K562 (cell line): ENCODE measurements around the gene RDH16. TPM values are rescaled to one million over a fixed set of nuclear protein-coding genes. Genes with fewer than 3 reads are reported as not detected.

Experiments
- ATAC-seq: fragments of 200-7000 bp; cut with Tn5 transposase; 3 replicates; pipeline ENCODE4 v1.9.1; 2020; ENCODE audit warnings: moderate library complexity
- BruUV-seq: library from RNA; stranded (reverse); fragments of 400-500 nt; replicated peaks from 2 replicates; lab custom pipeline; 2021; lab: Mats Ljungman, UMichigan
- CTCF ChIA-PET: fragments of 300-600 bp; formaldehyde crosslinking; extraction: SDS; loops from one replicate; lab custom pipeline; 2021; ENCODE audit warnings: low intra/inter-chr PET ratio; lab: Yijun Ruan, JAX
- POLR2A ChIA-PET: fragments of 300-600, 350-650 bp; sonication (Branson Sonifier 250); formaldehyde crosslinking; extraction: SDS; loops from one replicate; lab custom pipeline; 2021; ENCODE audit warnings: antibody characterized with exemption, inconsistent platforms; lab: Yijun Ruan, JAX
- DNase-seq, 4 experiments: peaks; one replicate each; pipeline versions ENCODE4 v3.0.0 to v3.0.0-alpha.2; 2011 to 2018; ENCODE audit warnings: low spot score in 3 of 4, mixed read lengths in 3 of 4; ENCODE audit errors: extremely low read depth in 1 of 4
- FAIRE-seq: peaks from 2 replicates; lab custom pipeline; 2011; peaks lifted over from hg19 to GRCh38; lab: Jason Lieb, UNC
- H2AFZ ChIP-seq: 2 replicates; pipeline ENCODE4 v1.6.0; 2011; ENCODE audit warnings: low read depth, low read length, control low read depth, inconsistent platforms
- H3K27ac ChIP-seq: fragments of 200-600 bp; 3 replicates; pipeline ENCODE4 v1.8.0; 2011; ENCODE audit warnings: low read depth, mild to moderate bottlenecking, control low read depth, inconsistent platforms, low read length, moderate library complexity, mixed read lengths; ENCODE audit errors: extremely low read depth
- H3K27me3 ChIP-seq, 2 experiments: fragments of 300-600 bp in 1 of 2; 2 replicates in 1 of 2; 3 replicates in 1 of 2; pipeline versions ENCODE4 v1.6.0 to v1.8.0; 2011; ENCODE audit warnings: inconsistent platforms in 2 of 2, low read length in 2 of 2, mild to moderate bottlenecking in 1 of 2, mixed read lengths in 1 of 2, moderate library complexity in 1 of 2; ENCODE audit not compliant: control insufficient read depth in 2 of 2, insufficient read depth in 2 of 2
- H3K36me3 ChIP-seq: fragments of 300-600 bp; 3 replicates; pipeline ENCODE4 v1.8.0; 2011; ENCODE audit warnings: mild to moderate bottlenecking, low read length, inconsistent platforms; ENCODE audit not compliant: control insufficient read depth, insufficient read depth
- H3K4me1 ChIP-seq, 2 experiments: fragments of 200-600 bp in 1 of 2; replicated peaks in 1 of 2; 2 replicates in 1 of 2; 3 replicates in 1 of 2; pipeline versions ENCODE4 v1.5.1 to v1.8.0; 2011; ENCODE audit warnings: inconsistent platforms in 2 of 2, low read length in 2 of 2, mild to moderate bottlenecking in 1 of 2, mixed read lengths in 1 of 2, moderate library complexity in 1 of 2; ENCODE audit not compliant: control insufficient read depth in 2 of 2, insufficient read depth in 2 of 2
- H3K4me2 ChIP-seq: 2 replicates; pipeline ENCODE4 v1.6.1; 2011; ENCODE audit warnings: low read length, control low read depth, inconsistent platforms, mixed read lengths; ENCODE audit not compliant: insufficient read depth
- H3K4me3 ChIP-seq: fragments of 200-600 bp; sonication (generic), shearing (Covaris generic); 2 replicates; pipeline ENCODE4 v1.5.1; 2016; ENCODE audit warnings: control low read depth, inconsistent platforms
- H3K79me2 ChIP-seq: fragments of 200-600 bp; 3 replicates; pipeline ENCODE4 v1.8.0; 2011; ENCODE audit warnings: low read length, inconsistent platforms; ENCODE audit not compliant: control insufficient read depth, insufficient read depth
- H3K9ac ChIP-seq, 2 experiments: 2 replicates each; pipeline versions ENCODE4 v1.6.0 to v1.6.1; 2011; ENCODE audit warnings: low read depth in 2 of 2, low read length in 2 of 2, control low read depth in 1 of 2, inconsistent platforms in 1 of 2, mild to moderate bottlenecking in 1 of 2, mixed read lengths in 1 of 2; ENCODE audit not compliant: insufficient read depth in 1 of 2
- H3K9me1 ChIP-seq: one replicate; pipeline ENCODE4 v1.6.0; 2011; ENCODE audit warnings: inconsistent platforms, mild to moderate bottlenecking, low read length, moderate library complexity; ENCODE audit not compliant: control insufficient read depth, insufficient read depth
- H3K9me3 ChIP-seq: replicated peaks from 2 replicates; pipeline ENCODE4 v1.5.1; 2011; ENCODE audit warnings: low read depth, low read length, inconsistent platforms; ENCODE audit not compliant: control insufficient read depth, insufficient read depth
- H4K20me1 ChIP-seq: replicated peaks from 2 replicates; pipeline ENCODE4 v1.6.1; 2011; ENCODE audit warnings: low read length, inconsistent platforms, mixed read lengths; ENCODE audit not compliant: control insufficient read depth, insufficient read depth
- ARNT ChIP-seq, 2 experiments: fragments of 450-650 bp; IDR thresholded peaks; 2 replicates each; pipeline ENCODE4 v1.6.1; 2016; ENCODE audit warnings: mild to moderate bottlenecking in 1 of 2
- CTCF ChIP-seq, 3 experiments: IDR thresholded peaks in 2 of 3; conservative IDR thresholded peaks in 1 of 3; 2 replicates each; pipeline ENCODE4 v1.5.1; 2011 to 2012; ENCODE audit warnings: low read length in 3 of 3, mild to moderate bottlenecking in 3 of 3, control low read depth in 2 of 3, improper control_type of control experiment in 1 of 3, inconsistent platforms in 1 of 3, low read depth in 1 of 3, mixed read lengths in 1 of 3, moderate library complexity in 1 of 3; ENCODE audit not compliant: insufficient read depth in 2 of 3
- FOXK2 ChIP-seq, 2 experiments: fragments of 450-650 bp; IDR thresholded peaks in 1 of 2; conservative IDR thresholded peaks in 1 of 2; 2 replicates each; pipeline ENCODE4 v1.6.1; 2016; ENCODE audit warnings: low read depth in 2 of 2, mild to moderate bottlenecking in 1 of 2
- LEF1 ChIP-seq: fragments of 450-650 bp; IDR thresholded peaks from 2 replicates; pipeline ENCODE4 v1.6.1; 2016; ENCODE audit warnings: mild to moderate bottlenecking
- MEF2A ChIP-seq: IDR thresholded peaks from 2 replicates; pipeline ENCODE4 v1.6.1; 2011; ENCODE audit warnings: low read depth, mild to moderate bottlenecking, low read length, moderate library complexity; ENCODE audit not compliant: control insufficient read depth
- SMAD4 ChIP-seq: fragments of 250-450 bp; sonication (Bioruptor Pico); conservative IDR thresholded peaks from 2 replicates; pipeline ENCODE4 v1.8.0; 2021; ENCODE audit warnings: inconsistent platforms, mild to moderate bottlenecking, moderate library complexity
- THRAP3 ChIP-seq: fragments of 450-650 bp; IDR thresholded peaks from 2 replicates; pipeline ENCODE4 v1.6.1; 2016; ENCODE audit warnings: mild to moderate bottlenecking, inconsistent platforms, borderline replicate concordance
- ZNF445 ChIP-seq: fragments of 250-450 bp; sonication (Bioruptor Pico); IDR thresholded peaks from 2 replicates; pipeline ENCODE4 v1.4.0; 2020; ENCODE audit warnings: low read depth, mild to moderate bottlenecking, moderate library complexity
- WGBS: fragments of 100-300 bp; shearing (Covaris generic); methylation state at CpG from one replicate; pipeline ENCODE4 v1.1.6; 2016; ENCODE audit warnings: low coverage, mixed read lengths; ENCODE audit not compliant: insufficient coverage; ENCODE audit errors: missing lambda C conversion rate; 5-methylcytosine and 5-hydroxymethylcytosine counted together
- in situ Hi-C: fragments of 300-500 bp; cut with MboI; formaldehyde crosslinking; loops from 4 replicates; pipeline ENCODE4 v1.15.0; 2018; ENCODE audit warnings: inconsistent platforms, mixed read lengths
- intact Hi-C: fragments of 100-400 bp; cut with micrococcal nuclease; formaldehyde crosslinking; loops from 2 replicates; pipeline ENCODE4 v1.14.2; 2022
- polyA plus RNA-seq, 8 experiments: library from polyadenylated mRNA; depleted of rRNA in 4 of 8; stranded (reverse) in 5 of 8; unstranded in 3 of 8; fragments of >200 nt; fragmentation: Nextera tagmentation in 2 of 8; fragmentation: Illumina TruSeq in 1 of 8; extraction: Ambion mirVana in 2 of 8; extraction: Trizol in 1 of 8; gene quantifications; 2 replicates each; pipeline versions ENCODE4 v1.2.1 to v1.2.3, GENCODE V29; 2011 to 2014; ENCODE audit warnings: inconsistent platforms in 1 of 8, missing spikeins in 1 of 8
- total RNA-seq, 7 experiments: library from RNA; depleted of rRNA in 6 of 7; stranded (reverse); fragments of >200 nt in 6 of 7; fragmentation: Illumina TruSeq in 2 of 7; extraction: Trizol in 2 of 7; gene quantifications; 2 replicates each; pipeline versions ENCODE4 v1.2.1 to v1.2.3, GENCODE V29; 2011 to 2021; ENCODE audit warnings: low replicate concordance in 1 of 7

RDH16 gene
- total and polyA plus RNA-seq, 9 of the 15 experiments (the other 6 are each of a cell fraction or from before 2014, with no cell fraction given) = 0.11 to 0.52 (median 0.22) TPM; not detected in 1

GRCh38 chr12:56928262-56928661 lies 29.1 kb downstream of the RDH16 start (continued):
- TF ChIP-seq ARNT (IDR thresholded peaks at IDR 0.05) (no peak), FOXK2 (conservative IDR thresholded peaks at IDR 0.05 in 1 of 2, IDR thresholded peaks at IDR 0.05 in 1 of 2; ENCODE audit: low read depth in 2 of 2) (peak; percentile 53 to 71; a peak in 2 of 4 replicates), CTCF (IDR thresholded peaks at IDR 0.05 in 2 of 3, conservative IDR thresholded peaks at IDR 0.05 in 1 of 3; ENCODE audit: insufficient read depth in 2 of 3, low read depth in 1 of 3, low read length in 3 of 3) (0 out of 6 replicates have a peak, but pooled peaks of 1 of the 3 experiments have one; percentile 3), THRAP3 (no peak)

- TF ChIP-seq SMAD4 (CRISPR knock-in tag) (no peak), LEF1 (no peak), MEF2A (no peak), ZNF445 (no peak)
- Histone ChIP-seq H3K27ac (no peak overlapping the region), H3K4me3 (no peak overlapping the region), H3K79me2 (no peaks in the 10 kb centered on the region), H3K9ac (no peak overlapping the region), H4K20me1 (no peaks in the 10 kb centered on the region), H3K9me3 (no peaks in the 10 kb centered on the region), H3K9me1 (no peaks in the 10 kb centered on the region), H3K36me3 (no peaks in the 10 kb centered on the region), H3K4me1 (peaks cover 24 to 37% of the 10 kb centered on the region in 2 experiments), H3K4me2 (no peak overlapping the region), H2AFZ (no peak overlapping the region), H3K27me3 (no peaks in the 10 kb centered on the region)
- ChIA-PET POLR2A (no interaction called here), CTCF (no interaction called here)
- WGBS = 68% methylated on average over 4 of the region's 4 CpGs
- FAIRE-seq (no peak), DNase-seq (no peak), ATAC-seq (no peak)
- in situ Hi-C loops = no loop called here
- BruUV-seq = no TSS peak
- intact Hi-C loops = no loop called here
Measured at GRCh38 chr12:56927281-56927680, 30.1 kb downstream of the RDH16 start.
